DOHH2 (cell line): ENCODE measurements around the gene LMO2.

Experiments
- H3F3A ChIP-seq: fragments of 200-600 bp; sonication (generic), shearing (Covaris generic); 2 replicates; pipeline ENCODE4 v1.6.0; 2016; ENCODE audit warnings: antibody characterized with exemption, mild to moderate bottlenecking; ENCODE audit not compliant: control insufficient read depth, insufficient read depth
- H3K27ac ChIP-seq: fragments of 200-600 bp; sonication (generic); 2 replicates; pipeline ENCODE4 v1.5.1; 2014; ENCODE audit warnings: low read depth, mild to moderate bottlenecking, low read length, moderate library complexity
- H3K27me3 ChIP-seq: fragments of 200-600 bp; sonication (generic); 2 replicates; pipeline ENCODE4 v1.6.1; 2014; ENCODE audit warnings: mild to moderate bottlenecking, low read length, mixed read lengths; ENCODE audit not compliant: control insufficient read depth
- H3K36me3 ChIP-seq: fragments of 200-600 bp; sonication (generic); 2 replicates; pipeline ENCODE4 v1.6.1; 2014; ENCODE audit warnings: mild to moderate bottlenecking, low read length, moderate library complexity, mixed read lengths; ENCODE audit not compliant: control insufficient read depth
- H3K4me1 ChIP-seq: fragments of 200-600 bp; sonication (generic); 2 replicates; pipeline ENCODE4 v1.6.1; 2014; ENCODE audit warnings: mild to moderate bottlenecking, low read length, mixed read lengths; ENCODE audit not compliant: control insufficient read depth
- H3K4me2 ChIP-seq: fragments of 200-600 bp; sonication (generic); 2 replicates; pipeline ENCODE4 v1.6.0; 2014; ENCODE audit warnings: mild to moderate bottlenecking, low read length, moderate library complexity
- H3K4me3 ChIP-seq: fragments of 200-600 bp; sonication (generic); 2 replicates; pipeline ENCODE4 v1.5.1; 2014; ENCODE audit warnings: mild to moderate bottlenecking, low read length, mixed read lengths
- H3K79me2 ChIP-seq: fragments of 200-600 bp; sonication (generic); 2 replicates; pipeline ENCODE4 v1.6.1; 2014; ENCODE audit warnings: mild to moderate bottlenecking, low read length, mixed read lengths; ENCODE audit not compliant: control insufficient read depth
- H3K9me2 ChIP-seq: fragments of 200-600 bp; sonication (generic); replicated peaks from 2 replicates; pipeline ENCODE4 v1.6.1; 2014; ENCODE audit warnings: mild to moderate bottlenecking, low read length, mixed read lengths; ENCODE audit not compliant: control insufficient read depth
- H3K9me3 ChIP-seq: fragments of 200-600 bp; sonication (generic); 2 replicates; pipeline ENCODE4 v1.6.1; 2014; ENCODE audit warnings: antibody characterized with exemption, low read length, mixed read lengths; ENCODE audit not compliant: control insufficient read depth, insufficient read depth
- H4K20me1 ChIP-seq: fragments of 200-600 bp; sonication (generic); 2 replicates; pipeline ENCODE4 v1.6.0; 2014; ENCODE audit warnings: low read depth, mild to moderate bottlenecking, antibody characterized with exemption, low read length, moderate library complexity; ENCODE audit not compliant: control insufficient read depth, insufficient read depth
- EZH2phosphoT487 ChIP-seq: fragments of 200-600 bp; sonication (generic); IDR thresholded peaks from 2 replicates; pipeline ENCODE4 v1.6.1; 2017; ENCODE audit warnings: borderline replicate concordance, mild to moderate bottlenecking, antibody characterized with exemption, low read length, moderate library complexity, mixed read lengths
- TF ChIP-seq, protein P1 (sequence below): fragments of 200-600 bp; sonication (generic); IDR thresholded peaks from one replicate; pipeline ENCODE4 v1.5.1; 2014; ENCODE audit warnings: antibody characterized with exemption, mild to moderate bottlenecking, low read depth, low read length; ENCODE audit not compliant: poor library complexity, severe bottlenecking

LMO2 gene

DNA sequence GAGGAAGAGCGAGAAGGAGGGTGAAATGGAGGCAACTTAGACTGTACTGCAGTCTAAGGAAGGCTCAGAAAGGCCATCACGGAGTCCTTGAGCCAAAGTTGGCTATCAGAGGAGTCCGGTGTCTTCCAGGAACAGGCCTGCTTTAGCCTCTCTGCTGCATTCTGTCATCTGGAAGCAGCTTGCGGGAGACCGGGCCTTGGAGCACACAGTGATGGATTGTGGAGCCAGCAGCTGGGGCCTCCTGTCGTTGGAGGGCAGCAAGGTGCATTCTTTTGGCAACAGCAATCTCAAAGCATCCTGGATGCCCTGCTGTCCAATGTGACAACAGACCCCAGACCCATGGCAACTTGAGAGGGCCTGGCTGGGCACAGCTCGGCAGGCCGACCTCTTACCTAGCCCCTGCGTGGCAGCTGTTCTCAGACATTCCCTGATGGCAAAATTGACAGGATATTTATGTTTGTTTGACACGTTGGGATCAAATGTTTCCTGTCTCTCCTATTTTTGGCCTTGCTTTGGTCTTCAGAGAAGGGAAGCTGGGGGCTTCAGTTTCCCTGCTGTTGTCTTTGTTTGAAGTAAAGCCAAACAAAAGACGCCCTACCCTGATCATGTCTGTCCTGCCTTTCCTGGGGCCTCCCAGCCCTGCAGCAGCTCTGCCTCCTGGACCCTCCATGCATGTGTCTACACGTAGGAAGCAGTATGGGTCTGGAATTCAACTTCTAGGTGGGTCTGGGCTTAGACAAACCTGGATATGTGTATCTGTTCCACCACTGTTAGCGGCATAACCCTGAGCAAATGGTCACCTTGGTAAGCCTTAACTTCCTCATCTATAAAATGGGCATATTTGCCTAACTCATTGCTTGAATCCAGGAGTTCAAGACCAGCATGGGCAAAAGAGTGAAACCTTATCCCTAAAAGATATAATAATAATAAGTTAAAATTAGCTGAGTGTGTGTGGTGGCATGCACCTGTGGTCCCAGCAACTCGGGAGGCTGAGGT is 43.9 kb upstream of the LMO2 start:
- Histone ChIP-seq H3F3A (no peaks in the 10 kb centered on the region; the same call in 1 of the 2 replicates), H3K4me2 (no peak overlapping the region), H3K79me2 (no peaks in the 10 kb centered on the region), H4K20me1 (no peaks in the 10 kb centered on the region), H3K4me3 (no peak overlapping the region), H3K27ac (no peak overlapping the region), H3K36me3 (no peaks in the 10 kb centered on the region), H3K4me1 (peaks cover 63% of the 10 kb centered on the region), H3K9me2 (no peaks in the 10 kb centered on the region), H3K27me3 (no peaks in the 10 kb centered on the region), H3K9me3 (peaks cover 15% of the 10 kb centered on the region; the same call in 1 of the 2 replicates)
- TF ChIP-seq EZH2phosphoT487: no peak
- TF ChIP-seq, protein P1, sequence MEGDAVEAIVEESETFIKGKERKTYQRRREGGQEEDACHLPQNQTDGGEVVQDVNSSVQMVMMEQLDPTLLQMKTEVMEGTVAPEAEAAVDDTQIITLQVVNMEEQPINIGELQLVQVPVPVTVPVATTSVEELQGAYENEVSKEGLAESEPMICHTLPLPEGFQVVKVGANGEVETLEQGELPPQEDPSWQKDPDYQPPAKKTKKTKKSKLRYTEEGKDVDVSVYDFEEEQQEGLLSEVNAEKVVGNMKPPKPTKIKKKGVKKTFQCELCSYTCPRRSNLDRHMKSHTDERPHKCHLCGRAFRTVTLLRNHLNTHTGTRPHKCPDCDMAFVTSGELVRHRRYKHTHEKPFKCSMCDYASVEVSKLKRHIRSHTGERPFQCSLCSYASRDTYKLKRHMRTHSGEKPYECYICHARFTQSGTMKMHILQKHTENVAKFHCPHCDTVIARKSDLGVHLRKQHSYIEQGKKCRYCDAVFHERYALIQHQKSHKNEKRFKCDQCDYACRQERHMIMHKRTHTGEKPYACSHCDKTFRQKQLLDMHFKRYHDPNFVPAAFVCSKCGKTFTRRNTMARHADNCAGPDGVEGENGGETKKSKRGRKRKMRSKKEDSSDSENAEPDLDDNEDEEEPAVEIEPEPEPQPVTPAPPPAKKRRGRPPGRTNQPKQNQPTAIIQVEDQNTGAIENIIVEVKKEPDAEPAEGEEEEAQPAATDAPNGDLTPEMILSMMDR: no peak

DNA sequence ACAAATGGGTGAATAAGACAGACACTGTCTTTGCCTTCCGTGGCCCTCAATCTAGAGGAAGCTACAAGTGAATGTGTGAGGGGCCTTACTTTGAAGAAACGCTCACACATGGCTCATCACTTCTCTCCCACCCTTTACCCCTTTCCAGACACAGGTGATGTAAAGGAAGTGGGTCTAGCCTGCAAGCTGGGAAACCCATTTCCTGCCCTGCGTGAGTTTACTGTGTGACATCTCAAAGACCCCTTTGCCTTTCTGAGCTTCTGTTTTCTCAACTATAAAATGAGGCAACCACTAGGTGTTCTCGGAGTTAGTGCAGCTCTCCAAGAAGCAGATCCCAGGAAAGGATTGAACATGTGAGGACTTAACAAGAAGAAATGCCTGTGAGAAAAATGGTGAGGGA is 43.1 kb upstream of the LMO2 start:
- TF ChIP-seq, protein P1: no peak
- TF ChIP-seq EZH2phosphoT487: no peak
- peaks cover 63% of the 10 kb centered on the region for H3K4me1 ChIP-seq
- no peak overlapping the region for H3K4me3 ChIP-seq
- no peaks in the 10 kb centered on the region for H3K27me3 ChIP-seq
- no peaks in the 10 kb centered on the region for H4K20me1 ChIP-seq
- no peaks in the 10 kb centered on the region for H3K36me3 ChIP-seq
- H3K9me3 ChIP-seq: peaks cover 15% of the 10 kb centered on the region; the same call in 1 of the 2 replicates
- no peak overlapping the region for H3K27ac ChIP-seq
- no peaks in the 10 kb centered on the region for H3K9me2 ChIP-seq
- H3F3A ChIP-seq: no peaks in the 10 kb centered on the region; the same call in 1 of the 2 replicates
- no peaks in the 10 kb centered on the region for H3K79me2 ChIP-seq
- no peak overlapping the region for H3K4me2 ChIP-seq

GRCh38 chr11:33934450-33934849 is 42.6 kb upstream of the LMO2 start:
- Histone ChIP-seq H3K79me2 (no peaks in the 10 kb centered on the region), H3F3A (no peaks in the 10 kb centered on the region; the same call in 1 of the 2 replicates), H3K4me2 (no peak overlapping the region), H3K9me3 (peaks cover 15% of the 10 kb centered on the region; the same call in 1 of the 2 replicates), H3K4me1 (peaks cover 59% of the 10 kb centered on the region), H3K27ac (no peak overlapping the region), H4K20me1 (no peaks in the 10 kb centered on the region), H3K27me3 (no peaks in the 10 kb centered on the region), H3K4me3 (no peak overlapping the region), H3K9me2 (no peaks in the 10 kb centered on the region), H3K36me3 (no peaks in the 10 kb centered on the region)
- TF ChIP-seq EZH2phosphoT487: no peak
- TF ChIP-seq, protein P1: no peak
